ENCODE data around the gene FAM169A.

Gene FAM169A

GRCh38 chr5:74850789-74851425 is 15.3 kb downstream of the FAM169A start:
- H3K36me3 ChIP-seq (ENCODE audit: insufficient read depth, low read length): no peaks in the 10 kb centered on the region
- H2AFZ ChIP-seq (ENCODE audit: low read length): no peak overlapping the region
- no peaks in the 10 kb centered on the region for H3K4me1 ChIP-seq (ENCODE audit: insufficient read depth, low read length, severe bottlenecking)
- no peaks in the 10 kb centered on the region for H3K9me2 ChIP-seq (ENCODE audit: low read depth, low read length)
- H3K27ac ChIP-seq (ENCODE audit: low read depth, low read length, poor library complexity, severe bottlenecking): no peak overlapping the region
- no peaks in the 10 kb centered on the region for H3K27me3 ChIP-seq (ENCODE audit: insufficient read depth, low read length)
- no peak overlapping the region for H3K4me2 ChIP-seq (ENCODE audit: low read length)
- H3K4me3 ChIP-seq (ENCODE audit: low read depth, low read length, poor library complexity, severe bottlenecking): no peak overlapping the region
- TF ChIP-seq EZH2 (IDR thresholded peaks at IDR 0.05; ENCODE audit: borderline replicate concordance, low read length): no peak
- TF ChIP-seq CTCF (IDR thresholded peaks at IDR 0.05; ENCODE audit: low read length): no peak
- H3F3A ChIP-seq (ENCODE audit: insufficient read depth, low read length): no peaks in the 10 kb centered on the region
- H4K20me1 ChIP-seq (ENCODE audit: insufficient read depth, low read length): no peaks in the 10 kb centered on the region
- H3K9me3 ChIP-seq (ENCODE audit: low read length): no peaks in the 10 kb centered on the region; the same call in 1 of the 2 replicates
- H3K79me2 ChIP-seq (ENCODE audit: insufficient read depth, low read length): no peaks in the 10 kb centered on the region
- no peak overlapping the region for H3K9ac ChIP-seq (ENCODE audit: low read length)

- Histone ChIP-seq H3K4me2 (ENCODE audit: low read length) (no peak overlapping the region), H3K9me2 (ENCODE audit: low read depth, low read length) (no peaks in the 10 kb centered on the region), H3K4me3 (ENCODE audit: low read depth, low read length, poor library complexity, severe bottlenecking) (no peak overlapping the region), H3K9me3 (ENCODE audit: low read length) (no peaks in the 10 kb centered on the region), H3F3A (ENCODE audit: insufficient read depth, low read length) (no peaks in the 10 kb centered on the region), H3K79me2 (ENCODE audit: insufficient read depth, low read length) (no peaks in the 10 kb centered on the region), H2AFZ (ENCODE audit: low read length) (no peak overlapping the region), H3K36me3 (ENCODE audit: insufficient read depth, low read length) (no peaks in the 10 kb centered on the region), H3K27ac (ENCODE audit: low read depth, low read length, poor library complexity, severe bottlenecking) (no peak overlapping the region), H4K20me1 (ENCODE audit: insufficient read depth, low read length) (no peaks in the 10 kb centered on the region), H3K27me3 (ENCODE audit: insufficient read depth, low read length) (no peaks in the 10 kb centered on the region), H3K9ac (ENCODE audit: low read length) (no peak overlapping the region), H3K4me1 (ENCODE audit: insufficient read depth, low read length, severe bottlenecking) (no peaks in the 10 kb centered on the region)
- TF ChIP-seq CTCF (IDR thresholded peaks at IDR 0.05; ENCODE audit: low read length): no peak
Measured at GRCh38 chr5:74850030-74850429, 16.2 kb downstream of the FAM169A start.

- no peak overlapping the region for H3K4me2 ChIP-seq (ENCODE audit: low read length)
- no peaks in the 10 kb centered on the region for H3K27me3 ChIP-seq (ENCODE audit: insufficient read depth, low read length)
- no peaks in the 10 kb centered on the region for H3K79me2 ChIP-seq (ENCODE audit: insufficient read depth, low read length)
Measured at GRCh38 chr5:74848553-74849025, 17.6 kb downstream of the FAM169A start.

More at GRCh38 chr5:74848553-74849025, 17.6 kb downstream of the FAM169A start:
- H3K27ac ChIP-seq (ENCODE audit: low read depth, low read length, poor library complexity, severe bottlenecking): no peak overlapping the region
- no peaks in the 10 kb centered on the region for H3K4me1 ChIP-seq (ENCODE audit: insufficient read depth, low read length, severe bottlenecking)
- no peak overlapping the region for H3K4me3 ChIP-seq (ENCODE audit: low read depth, low read length, poor library complexity, severe bottlenecking)
- H3K36me3 ChIP-seq (ENCODE audit: insufficient read depth, low read length): no peaks in the 10 kb centered on the region
- H3F3A ChIP-seq (ENCODE audit: insufficient read depth, low read length): no peaks in the 10 kb centered on the region
- no peaks in the 10 kb centered on the region for H3K9me2 ChIP-seq (ENCODE audit: low read depth, low read length)
- H3K9ac ChIP-seq (ENCODE audit: low read length): no peak overlapping the region
- TF ChIP-seq CTCF (IDR thresholded peaks at IDR 0.05; ENCODE audit: low read length): no peak
- no peak for TF ChIP-seq EZH2 (IDR thresholded peaks at IDR 0.05; ENCODE audit: borderline replicate concordance, low read length)
- no peaks in the 10 kb centered on the region for H4K20me1 ChIP-seq (ENCODE audit: insufficient read depth, low read length)
- H3K9me3 ChIP-seq (ENCODE audit: low read length): no peaks in the 10 kb centered on the region
- no peak overlapping the region for H2AFZ ChIP-seq (ENCODE audit: low read length)

Measured in OCI-LY1 (cell line).